HepG2 (cell line): ENCODE results near the gene PRELID1. TPM values are rescaled to one million over a fixed set of nuclear protein-coding genes. Genes with fewer than 3 reads are reported as not detected.
A peak's percentile ranks its signal among the peaks of the same experiment; 100 is the strongest.

ENCODE experiments used
- CEBPG ChIP-seq: IDR thresholded peaks from 2 replicates; pipeline ENCODE4 v1.6.1; 2016
- GATAD2A ChIP-seq: IDR thresholded peaks from 2 replicates; pipeline ENCODE4 v1.6.1; 2016
- HMGXB4 ChIP-seq, 2 experiments: sonication (generic) in 1 of 2; formaldehyde crosslinking in 1 of 2; IDR thresholded peaks; 2 replicates each; pipeline versions ENCODE4 v1.4.0 to v1.6.1; 2018 to 2020; ENCODE audit warnings: missing genetic modification reagents in 2 of 2, borderline replicate concordance in 1 of 2, low read depth in 1 of 2, mild to moderate bottlenecking in 1 of 2, missing biosample characterization in 1 of 2
- IRF2 ChIP-seq: IDR thresholded peaks from 2 replicates; pipeline ENCODE4 v1.6.1; 2018; ENCODE audit warnings: missing genetic modification reagents, missing compliant biosample characterization
- MAZ ChIP-seq, 2 experiments: sonication (generic) in 1 of 2; formaldehyde crosslinking in 1 of 2; IDR thresholded peaks; 2 replicates each; pipeline versions ENCODE4 v1.5.0 to v1.6.1; 2012 to 2020; ENCODE audit warnings: low read depth in 2 of 2, mild to moderate bottlenecking in 2 of 2, borderline replicate concordance in 1 of 2, improper control_type of control experiment in 1 of 2, low read length in 1 of 2, missing genetic modification reagents in 1 of 2, moderate library complexity in 1 of 2
- POGK ChIP-seq: sonication (generic); formaldehyde crosslinking; conservative IDR thresholded peaks from 2 replicates; pipeline ENCODE4 v1.8.0; 2022; ENCODE audit warnings: mild to moderate bottlenecking, moderate library complexity, missing genetic modification reagents
- RFXANK ChIP-seq: IDR thresholded peaks from 2 replicates; pipeline ENCODE4 v1.6.1; 2016
- SALL1 ChIP-seq: sonication (generic); formaldehyde crosslinking; IDR thresholded peaks from 2 replicates; pipeline ENCODE4 v1.8.0; 2022; ENCODE audit warnings: mild to moderate bottlenecking, missing genetic modification reagents
- STAG1 ChIP-seq: sonication (generic); formaldehyde crosslinking; IDR thresholded peaks from 2 replicates; pipeline ENCODE4 v1.4.0; 2020; ENCODE audit warnings: missing genetic modification reagents
- SYNCRIP ChIP-seq: fragments of 200-400 bp; formaldehyde crosslinking; IDR thresholded peaks from 2 replicates; pipeline ENCODE4 v1.6.1; 2018; ENCODE audit warnings: mild to moderate bottlenecking, low read depth, low read length; ENCODE audit not compliant: insufficient read depth
- XRCC5 ChIP-seq: fragments of 200-400 bp; formaldehyde crosslinking; optimal IDR thresholded peaks from 2 replicates; pipeline ENCODE3; 2017; ENCODE audit warnings: mild to moderate bottlenecking, low read length
- ZBED4 ChIP-seq: sonication (generic); formaldehyde crosslinking; IDR thresholded peaks from 2 replicates; pipeline ENCODE4 v1.4.0; 2020; ENCODE audit warnings: missing genetic modification reagents, borderline replicate concordance
- ZFP36L2 ChIP-seq: sonication (generic); formaldehyde crosslinking; IDR thresholded peaks from 2 replicates; pipeline ENCODE4 v1.4.0; 2020; ENCODE audit warnings: missing genetic modification reagents
- ZNF331 ChIP-seq: sonication (generic); formaldehyde crosslinking; IDR thresholded peaks from 2 replicates; pipeline ENCODE4 v1.4.0; 2020; ENCODE audit warnings: missing genetic modification reagents
- ZNF563 ChIP-seq: sonication (generic); formaldehyde crosslinking; IDR thresholded peaks from 2 replicates; pipeline ENCODE4 v1.8.0; 2022; ENCODE audit warnings: mild to moderate bottlenecking, moderate library complexity, missing genetic modification reagents
- polyA plus RNA-seq, 8 experiments: library from polyadenylated mRNA; depleted of rRNA in 3 of 8; stranded (reverse) in 7 of 8; unstranded in 1 of 8; fragments of >200 nt; fragmentation: Illumina TruSeq in 4 of 8; extraction: Trizol in 4 of 8; gene quantifications; 2 replicates each; pipeline versions ENCODE4 v1.2.1 to v1.2.3, GENCODE V29; 2011 to 2016; ENCODE audit warnings: low read depth in 4 of 8, missing spikeins in 1 of 8, mixed read lengths in 1 of 8; ENCODE audit not compliant: insufficient read depth in 1 of 8
- total RNA-seq, 5 experiments: library from RNA; depleted of rRNA; stranded (reverse); fragments of >200 nt; fragmentation: Illumina TruSeq; extraction: Trizol; gene quantifications; 2 replicates each; pipeline ENCODE4 v1.2.3, GENCODE V29; 2016; ENCODE audit warnings: low read depth in 1 of 5

PRELID1 gene
- total and polyA plus RNA-seq, 2 of the 13 experiments (the other 11 are each of a cell fraction or from before 2014, with no cell fraction given), result 250 to 271 TPM

GRCh38 chr5:177317959-177318377 is 14.4 kb downstream of the PRELID1 start (continued):
- TF ChIP-seq SALL1 (peak; percentile 63), HMGXB4 (CRISPR knock-in tag; IDR thresholded peaks at IDR 0.05; ENCODE audit: borderline replicate concordance in 1 of 2, low read depth in 1 of 2) (peak; percentile 56 to 70; a peak in 3 of 4 replicates), XRCC5 (peak; percentile 66), ZFP36L2 (CRISPR knock-in tag) (no peak), MAZ (IDR thresholded peaks at IDR 0.05; ENCODE audit: borderline replicate concordance, low read depth, low read length) (peak; percentile 43; the same call in 1 of the 2 replicates), MAZ (CRISPR knock-in tag; IDR thresholded peaks at IDR 0.05; ENCODE audit: low read depth) (0 out of 2 replicates have a peak, but pooled peaks have one; percentile 44), RFXANK (CRISPR knock-in tag) (no peak), IRF2 (peak; percentile 43; the same call in 1 of the 2 replicates), ZNF563 (CRISPR knock-in tag) (no peak), STAG1 (CRISPR knock-in tag) (peak; percentile 86), SYNCRIP (no peak), ZNF331 (CRISPR knock-in tag) (peak; percentile 77; the same call in 1 of the 2 replicates), GATAD2A (peak; percentile 53; the same call in 1 of the 2 replicates), POGK (CRISPR knock-in tag) (peak; percentile 63), ZBED4 (CRISPR knock-in tag) (0 out of 2 replicates have a peak, but pooled peaks have one; percentile 49), CEBPG (CRISPR knock-in tag) (peak; percentile 81)
